ENCODE data around the gene EIPR1.

Gene EIPR1

DNA sequence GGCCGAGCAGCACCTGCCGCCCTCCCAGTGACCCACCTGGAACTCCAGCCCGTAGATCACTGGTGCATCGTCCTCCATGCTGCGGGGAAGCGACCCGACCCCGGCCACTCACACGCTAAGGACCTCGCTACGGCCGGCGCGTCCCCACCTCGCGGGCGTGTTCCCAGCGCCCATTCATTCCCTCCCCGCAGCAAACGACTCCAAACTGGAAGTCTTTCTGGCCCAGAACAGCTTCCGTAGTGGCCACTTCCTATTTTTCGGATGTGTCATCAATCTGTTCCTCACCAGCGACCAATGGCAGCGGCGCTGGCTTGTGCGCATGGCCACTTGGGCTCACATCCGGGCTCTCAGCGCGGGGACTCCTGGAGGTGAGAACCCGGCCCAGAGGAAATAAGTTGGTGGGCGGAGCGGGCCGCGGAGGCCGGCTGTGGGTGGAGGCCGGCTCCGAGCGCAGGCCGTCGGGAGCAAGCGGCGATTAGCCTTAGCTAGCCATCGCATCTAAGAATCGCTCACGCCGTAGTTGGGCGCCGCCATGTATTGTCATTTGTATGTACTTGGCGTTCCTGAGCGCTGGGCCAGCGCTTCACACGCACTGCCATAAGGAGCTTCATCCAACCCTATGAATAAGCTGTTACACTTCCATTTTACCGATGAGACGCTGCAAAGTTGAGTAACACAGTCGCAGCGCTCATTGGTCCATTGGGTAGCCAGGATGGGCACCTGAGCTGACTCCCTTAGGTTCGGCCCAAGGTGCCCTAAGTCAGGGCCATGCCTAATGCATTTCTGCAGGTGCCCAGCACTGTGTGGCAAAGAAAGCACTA is at the start of gene EIPR1:
Gene EIPR1, minus strand, starts transcription at position 207 of the 821 bp plus-strand sequence. Its CDS starts 129 bp downstream, at position 78.
- peak; percentile 97 for DNase-seq

DNA sequence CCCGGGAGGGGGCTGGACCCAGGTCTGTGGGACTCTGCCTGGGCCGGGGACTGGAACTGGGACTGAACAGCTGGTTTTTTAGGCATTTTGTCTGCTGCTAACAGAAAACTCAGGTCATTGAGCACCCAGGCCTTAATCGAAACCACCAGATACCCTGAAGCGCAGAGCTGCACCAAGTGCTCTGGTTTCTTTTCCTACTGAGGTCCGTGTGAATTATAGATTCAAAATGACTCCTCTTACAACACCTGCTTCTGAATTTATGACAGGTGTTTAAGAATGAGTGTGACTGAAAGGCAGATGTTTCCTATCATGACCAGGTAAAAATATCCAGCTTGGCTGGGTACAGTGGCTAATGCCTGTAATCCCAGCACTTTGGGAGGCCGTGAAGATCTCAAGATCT is 49.7 kb upstream of the EIPR1 start:
- DNase-seq: no peak

DNA sequence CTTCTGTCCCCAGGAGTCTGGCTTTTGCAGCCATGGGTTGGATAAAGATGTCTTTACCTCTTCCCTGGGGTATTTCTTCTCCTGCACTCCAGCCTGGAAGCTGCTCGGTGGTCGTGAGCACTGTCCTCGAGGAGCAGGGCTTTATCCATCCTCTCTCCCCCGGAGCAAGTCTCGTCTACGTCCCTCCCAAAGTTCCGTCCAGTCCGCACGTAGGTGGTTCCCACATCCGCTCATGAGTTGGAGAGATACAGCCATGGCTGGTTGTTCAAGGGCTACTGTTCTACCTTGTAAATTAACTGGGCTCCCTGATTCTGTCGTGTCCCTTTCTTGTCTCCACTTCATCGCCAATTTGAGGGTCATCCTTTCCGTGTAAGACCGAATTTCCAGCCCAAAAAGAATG is 49.0 kb upstream of the EIPR1 start:
- no peak for DNase-seq

DNA sequence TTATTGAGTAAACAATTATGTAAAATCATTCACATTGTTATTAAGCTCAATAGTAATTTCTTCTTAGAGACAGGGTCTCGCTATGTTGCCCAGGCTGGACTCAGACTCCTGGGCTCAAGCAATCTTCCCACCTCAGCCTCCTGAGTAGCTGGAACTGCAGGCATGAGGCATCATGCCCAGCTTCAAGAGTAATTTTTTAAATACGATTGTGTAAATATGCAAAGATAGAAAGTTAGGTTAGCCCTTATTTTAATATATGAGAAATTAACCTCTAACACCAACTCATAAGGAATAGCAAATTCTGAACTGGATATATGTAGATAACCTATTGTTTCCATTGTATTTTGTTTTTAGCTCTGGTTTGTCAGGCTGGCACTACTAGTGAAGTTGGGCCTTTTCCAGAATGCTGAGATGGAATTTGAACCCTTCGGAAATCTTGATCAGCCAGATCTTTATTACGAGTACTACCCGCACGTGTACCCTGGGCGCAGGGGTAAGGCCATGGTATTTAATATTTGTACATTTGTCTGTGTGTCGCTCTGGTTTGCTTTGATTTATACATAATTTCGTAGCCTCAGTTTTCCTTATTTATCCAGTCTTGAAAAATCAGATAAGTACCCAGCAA is 46.7 kb upstream of the EIPR1 start:
- DNase-seq: no peak

DNA sequence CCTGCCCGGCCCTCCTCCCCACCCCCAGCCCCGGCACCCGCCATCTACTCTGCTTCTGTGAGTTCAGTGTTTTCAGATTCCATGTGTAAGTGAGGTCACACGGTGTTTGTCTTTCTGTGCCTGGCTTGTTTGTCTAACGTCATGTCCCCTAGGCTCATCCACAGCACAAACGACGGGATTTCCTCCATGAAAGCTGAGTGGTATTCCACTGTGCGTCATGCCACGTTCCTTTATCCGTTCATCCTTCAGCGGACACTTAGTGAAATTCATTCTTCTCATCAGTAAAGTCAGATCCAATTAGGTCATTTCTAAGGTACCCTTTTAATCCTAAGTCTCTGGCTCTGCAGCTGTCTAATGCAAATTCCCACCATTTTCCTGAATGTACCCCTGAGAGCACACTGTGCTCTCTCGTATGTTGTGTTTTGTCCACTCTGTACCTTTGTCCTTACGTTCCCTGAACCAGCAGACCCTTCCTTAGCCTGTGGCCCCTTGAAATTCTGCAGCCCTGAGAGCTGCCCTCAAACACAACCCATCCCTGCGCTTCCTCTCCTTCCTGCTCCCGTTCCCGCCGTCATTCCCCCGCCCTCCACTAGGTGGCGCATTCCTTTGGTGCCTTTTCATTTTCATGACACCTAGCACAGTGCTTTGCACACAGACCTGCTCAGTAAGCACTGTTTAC is 46.0 kb upstream of the EIPR1 start:
- peak; percentile 3 for DNase-seq

DNA sequence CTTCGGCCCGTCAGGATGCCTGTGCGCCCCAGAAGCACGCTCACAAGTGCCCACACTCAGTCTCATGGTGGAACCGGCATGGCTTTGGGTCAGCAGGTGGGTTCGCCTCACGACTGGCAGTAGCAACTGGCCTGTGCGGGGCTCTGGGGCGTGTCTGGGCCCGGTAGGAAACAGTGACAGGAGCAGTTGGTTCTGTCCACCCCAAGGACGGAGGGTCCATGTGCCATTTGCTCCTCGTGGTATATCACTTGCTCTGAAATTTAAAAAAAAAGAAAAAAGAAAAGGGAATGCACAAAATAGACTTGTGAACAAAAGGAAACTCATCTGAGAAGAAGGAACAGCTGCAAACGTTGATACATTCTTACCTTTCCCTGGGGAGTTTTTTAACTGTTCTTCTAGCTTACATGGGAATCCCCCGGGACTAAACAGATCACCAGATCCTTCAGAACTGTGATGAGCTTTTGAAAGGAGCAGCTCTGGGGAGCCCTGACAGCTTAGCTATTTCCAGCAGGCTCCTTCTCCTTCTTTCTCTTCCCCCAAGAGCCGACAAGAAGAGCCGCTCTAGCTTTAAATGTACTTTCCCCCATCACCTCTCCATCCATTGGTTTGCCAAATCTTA is 44.7 kb upstream of the EIPR1 start:
- no peak for DNase-seq

DNA sequence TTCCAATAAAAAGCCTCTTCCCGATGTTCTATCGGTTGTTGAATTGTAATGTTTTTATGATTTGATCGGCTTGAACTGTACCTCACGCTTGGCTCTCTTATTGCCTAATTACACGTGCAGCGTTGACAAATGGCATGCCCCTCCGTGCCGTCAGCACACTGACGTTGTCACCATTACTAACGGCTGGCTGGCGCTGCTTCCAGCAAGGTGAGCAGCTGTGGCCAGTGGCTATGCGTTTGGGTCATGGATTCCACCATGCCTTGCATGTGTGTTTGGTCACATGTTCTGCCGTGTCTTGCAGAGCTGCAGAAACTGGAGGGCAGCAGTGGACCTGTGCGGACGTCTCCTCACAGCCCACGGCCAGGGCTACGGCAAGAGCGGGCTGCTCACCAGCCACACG is 44.0 kb upstream of the EIPR1 start:
- no peak for DNase-seq

DNA sequence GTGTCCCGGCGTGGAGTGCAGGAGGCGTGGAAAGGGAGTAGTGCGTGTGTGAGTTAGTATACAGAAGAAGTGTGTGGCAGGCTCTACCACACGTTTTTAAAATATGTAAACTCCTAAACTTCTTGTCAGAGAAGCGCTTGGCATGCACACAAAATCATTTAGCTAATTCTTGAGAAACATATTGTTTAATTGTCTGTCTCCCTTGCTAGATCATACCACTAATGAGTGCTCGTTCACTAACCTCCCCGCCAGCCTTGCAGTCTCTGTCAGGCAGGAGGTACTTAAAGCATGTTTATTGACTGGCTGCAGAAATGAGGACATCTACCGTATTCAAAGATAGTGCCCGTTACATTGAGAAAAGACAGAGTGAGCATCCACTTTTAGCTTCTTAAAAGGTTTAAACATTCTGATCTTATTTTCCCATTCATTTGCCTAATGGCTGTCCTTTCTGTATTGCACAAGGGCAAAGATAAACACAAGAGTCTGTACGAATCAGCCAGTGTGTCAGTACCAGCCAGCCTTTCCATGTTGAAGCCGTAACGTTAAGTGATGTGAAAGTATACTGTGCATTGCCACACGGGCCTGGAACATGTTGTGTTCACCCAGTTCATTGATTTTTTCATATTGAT is 43.3 kb upstream of the EIPR1 start:
- DNase-seq: no peak

DNA sequence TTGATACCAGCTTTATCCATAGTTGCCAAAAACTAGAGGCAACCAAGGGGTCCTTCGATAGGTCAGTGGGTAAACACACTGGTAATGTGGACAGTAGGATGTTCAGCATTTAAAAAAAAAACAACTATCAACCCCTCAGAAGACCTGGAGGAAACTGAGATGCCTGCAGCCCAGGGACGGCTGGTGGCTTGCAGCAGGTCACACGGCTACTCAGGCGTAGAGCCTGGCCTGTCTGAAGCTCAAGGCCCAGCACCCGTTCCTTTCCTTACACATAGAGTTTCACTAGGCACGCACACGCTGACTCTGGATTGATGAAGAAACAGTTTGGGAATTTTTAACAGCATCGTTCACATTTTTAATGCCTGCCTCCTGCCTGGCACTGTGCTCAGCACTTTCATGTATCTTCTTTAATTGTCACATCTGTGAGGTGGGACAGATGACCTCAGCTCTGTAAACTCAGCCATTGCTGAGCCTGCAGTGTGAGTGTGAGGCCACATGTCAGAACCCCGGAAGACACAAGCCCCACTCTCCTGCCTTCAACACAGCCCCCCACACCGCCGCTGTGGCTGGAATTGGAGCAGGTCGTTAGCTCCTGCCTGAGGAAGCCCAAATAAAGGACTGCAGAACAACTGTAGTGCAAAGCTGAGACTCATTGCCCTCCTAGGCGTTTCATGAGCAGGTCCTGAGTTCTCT is 42.6 kb upstream of the EIPR1 start:
- no peak for DNase-seq

DNA sequence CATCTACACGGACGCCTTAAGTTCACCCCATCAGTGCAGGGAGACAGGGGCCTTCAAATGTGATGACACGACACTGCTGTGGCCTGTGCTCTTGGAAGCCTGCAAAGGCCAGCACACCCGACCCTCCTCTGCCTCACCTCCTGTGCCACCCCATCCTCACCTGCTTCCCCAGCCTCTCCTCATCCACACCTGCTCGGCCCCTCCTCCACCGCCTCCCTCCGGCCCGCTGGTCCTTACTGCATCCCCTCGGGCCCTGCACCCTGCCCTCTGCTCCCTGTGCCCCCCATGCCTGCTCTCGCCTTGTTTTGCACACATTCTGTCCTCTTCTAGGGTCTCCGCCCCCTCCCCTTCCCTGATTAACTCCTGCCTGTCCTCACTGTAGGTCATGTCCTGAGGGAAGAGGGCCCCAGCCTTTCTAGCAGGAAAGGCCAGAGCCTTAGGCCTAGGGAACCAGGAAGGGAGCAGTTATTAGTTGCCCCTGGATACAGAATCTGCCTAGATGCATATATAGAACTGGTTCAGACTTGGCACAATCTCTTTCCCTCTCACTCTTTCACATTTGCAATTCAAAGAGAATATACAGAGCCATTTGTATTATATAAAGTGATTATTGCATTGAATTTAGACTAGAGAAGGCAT is 41.3 kb upstream of the EIPR1 start:
- no peak for DNase-seq

DNA sequence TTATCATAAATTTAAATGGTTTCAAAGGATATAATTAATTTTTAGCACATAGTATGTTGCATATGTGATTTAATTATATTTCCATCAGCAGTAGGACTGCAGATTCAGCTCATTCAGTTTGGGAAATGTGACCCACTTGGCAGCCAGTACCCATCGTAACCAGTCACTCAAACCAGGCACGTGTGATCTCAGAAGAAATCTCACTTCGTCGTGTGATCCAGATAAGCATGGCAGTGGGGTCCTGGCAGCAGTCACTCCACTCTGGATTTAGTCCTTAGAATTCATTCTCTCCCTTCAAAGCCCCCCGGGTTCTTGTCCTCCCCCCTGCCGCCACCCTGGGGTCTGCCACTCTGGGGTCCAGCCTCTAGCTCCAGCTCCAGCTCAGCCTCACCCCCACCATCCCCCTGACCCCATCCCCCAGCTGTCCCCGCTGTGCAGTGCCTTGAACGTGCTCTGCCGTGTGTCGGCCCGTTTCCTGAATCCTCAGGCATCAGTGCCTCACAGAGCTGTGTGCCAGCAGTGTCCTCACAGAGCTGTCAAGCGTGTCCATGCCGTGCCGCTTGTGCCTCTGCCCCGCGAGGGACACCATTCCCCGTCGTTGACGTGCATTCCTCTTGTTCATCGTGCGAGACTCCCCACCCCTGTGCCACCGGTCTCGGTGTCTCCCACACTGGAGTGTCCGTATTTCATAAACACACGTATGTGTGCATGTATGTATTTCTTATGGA is 36.7 kb upstream of the EIPR1 start:
- no peak for DNase-seq

DNA sequence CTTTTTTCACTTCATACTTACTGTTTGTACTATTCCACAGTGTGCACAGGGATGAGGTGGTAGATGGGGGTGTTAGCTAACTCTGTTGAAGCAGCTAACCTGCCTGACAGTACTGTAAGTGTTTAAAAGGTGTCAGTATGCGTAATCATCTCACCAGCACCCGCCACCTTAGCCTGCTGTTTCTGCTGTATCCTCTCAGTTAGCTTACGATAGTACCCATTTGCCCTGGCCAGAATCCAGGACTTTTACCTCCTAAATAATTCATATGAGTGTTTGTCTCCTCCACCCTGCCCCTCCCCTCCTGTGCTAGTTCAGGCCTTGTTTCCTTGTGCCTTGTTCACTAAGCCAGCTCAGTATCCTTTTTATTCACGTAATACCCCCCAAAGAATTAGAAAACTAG is 36.1 kb upstream of the EIPR1 start:
- no peak for DNase-seq

DNA sequence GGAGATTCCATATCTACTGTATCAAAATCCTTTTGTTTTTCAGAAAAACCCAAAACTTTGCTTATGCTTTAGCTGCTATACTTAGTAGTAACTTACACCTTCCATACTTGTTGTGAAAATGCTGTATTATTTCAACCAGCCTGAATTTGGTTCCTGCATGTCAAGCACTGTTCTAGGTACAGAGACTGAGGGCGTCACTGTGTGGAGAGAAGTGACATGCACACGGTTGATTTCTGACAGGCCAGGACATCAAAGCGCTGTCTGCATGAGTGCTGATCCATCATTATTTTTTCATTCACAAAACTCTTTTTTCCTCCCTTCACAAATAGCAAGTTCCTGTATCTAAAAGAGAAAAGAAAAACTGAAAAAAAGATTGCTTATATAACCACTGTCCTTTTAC is 33.5 kb upstream of the EIPR1 start:
- no peak for DNase-seq

DNA sequence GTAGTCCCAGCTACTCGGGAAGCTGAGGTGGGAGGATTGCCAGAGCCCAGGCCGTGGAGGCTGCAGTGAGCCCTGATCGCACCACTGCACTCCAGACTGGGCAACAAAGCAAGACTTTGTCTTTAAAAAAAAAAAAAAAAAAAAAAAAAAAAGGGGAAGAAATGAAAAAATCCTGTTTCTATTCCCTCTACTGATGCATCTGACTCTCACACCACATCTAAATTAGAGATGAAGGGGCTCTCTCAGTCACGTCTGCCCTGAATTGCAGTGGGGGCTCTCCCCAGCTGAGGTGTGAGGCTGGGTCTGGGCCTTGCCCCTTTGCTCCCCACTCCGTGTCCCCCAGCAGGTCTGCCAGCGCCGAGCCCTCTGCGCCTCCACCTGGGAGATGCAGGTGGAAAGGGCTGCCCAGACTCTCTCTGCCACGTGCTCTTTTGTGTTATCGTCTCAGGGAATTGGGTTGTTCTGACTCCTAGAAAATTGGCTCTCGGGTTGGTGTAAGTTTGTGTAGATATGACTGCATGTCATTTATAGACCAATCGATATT is 32.1 kb upstream of the EIPR1 start:
- DNase-seq: no peak

DNA sequence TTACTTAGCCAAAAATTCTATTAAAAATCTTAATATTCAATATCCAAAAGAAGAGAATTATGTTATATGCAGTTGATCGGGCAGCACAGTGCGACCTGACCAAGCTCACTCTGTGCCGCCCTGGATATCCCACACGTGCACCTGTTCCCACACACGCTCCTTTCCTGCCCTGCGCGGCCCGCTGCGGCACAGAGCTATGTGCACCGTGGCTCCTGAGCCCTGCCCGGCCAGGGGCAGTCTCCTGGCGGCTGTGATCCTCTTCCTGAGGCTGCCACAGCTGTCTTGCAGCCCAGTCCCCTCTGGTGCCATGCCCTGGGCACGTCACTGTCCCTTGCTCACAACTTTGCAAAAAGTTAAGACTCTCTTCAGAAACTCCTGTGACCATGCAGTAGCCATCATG is 31.2 kb upstream of the EIPR1 start:
- DNase-seq: no peak

DNA sequence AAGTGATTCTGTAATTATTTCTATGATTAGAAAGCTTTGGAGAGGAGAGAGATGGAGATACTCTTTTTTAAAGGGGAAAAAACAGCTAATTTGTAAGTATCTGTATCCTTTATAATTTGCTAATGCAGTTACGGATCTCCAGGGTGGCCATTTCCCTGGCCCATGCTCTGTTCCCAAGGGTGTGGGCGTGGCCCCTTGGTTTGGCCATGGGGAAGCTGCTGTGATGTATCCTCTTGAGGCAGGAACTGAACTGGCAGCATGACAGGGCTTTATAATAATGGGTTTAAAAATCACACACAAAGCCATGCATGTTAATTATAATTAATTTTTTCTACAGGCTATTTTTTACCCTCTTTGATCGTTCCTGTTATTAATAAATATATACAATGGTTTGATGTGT is 28.9 kb upstream of the EIPR1 start:
- no peak for DNase-seq

DNA sequence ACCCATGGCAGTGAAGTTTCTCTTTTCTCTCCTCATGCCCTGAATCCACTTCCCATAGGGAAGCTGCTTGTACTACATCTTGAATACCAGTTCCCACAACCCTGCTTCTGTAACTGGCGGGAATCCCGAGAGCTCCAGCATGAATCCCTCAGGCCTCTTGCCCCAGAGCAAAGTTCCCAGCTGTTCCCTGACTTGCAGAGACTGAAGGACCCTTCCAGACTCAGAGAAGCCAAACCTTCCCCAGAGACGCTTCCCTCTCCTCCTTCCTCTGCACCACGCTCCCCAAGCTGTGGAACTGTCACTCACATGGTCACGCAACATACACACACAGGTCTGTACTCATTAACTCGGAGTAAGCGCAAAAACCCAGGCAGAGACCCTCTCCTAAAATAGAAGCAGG is 28.3 kb upstream of the EIPR1 start:
- DNase-seq: no peak

DNA sequence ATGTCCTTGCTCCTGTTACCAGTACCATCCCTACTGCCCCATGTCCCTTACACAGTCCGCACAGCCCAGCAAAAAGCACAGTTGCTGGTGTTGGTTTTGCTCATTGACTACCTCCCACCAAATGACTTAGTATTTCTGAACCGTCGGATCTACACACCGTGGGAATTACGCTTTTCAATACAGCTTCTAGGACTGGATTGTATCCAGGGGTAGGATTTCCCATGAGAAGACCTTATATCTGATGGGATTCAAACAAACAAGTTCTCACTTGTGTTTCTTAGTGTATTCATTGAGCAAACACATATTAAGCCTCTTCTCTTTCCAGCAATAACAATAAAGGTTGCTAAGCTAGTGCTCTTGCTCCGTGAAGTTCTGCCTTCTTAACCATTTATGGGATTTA is 27.7 kb upstream of the EIPR1 start:
- DNase-seq: no peak

DNA sequence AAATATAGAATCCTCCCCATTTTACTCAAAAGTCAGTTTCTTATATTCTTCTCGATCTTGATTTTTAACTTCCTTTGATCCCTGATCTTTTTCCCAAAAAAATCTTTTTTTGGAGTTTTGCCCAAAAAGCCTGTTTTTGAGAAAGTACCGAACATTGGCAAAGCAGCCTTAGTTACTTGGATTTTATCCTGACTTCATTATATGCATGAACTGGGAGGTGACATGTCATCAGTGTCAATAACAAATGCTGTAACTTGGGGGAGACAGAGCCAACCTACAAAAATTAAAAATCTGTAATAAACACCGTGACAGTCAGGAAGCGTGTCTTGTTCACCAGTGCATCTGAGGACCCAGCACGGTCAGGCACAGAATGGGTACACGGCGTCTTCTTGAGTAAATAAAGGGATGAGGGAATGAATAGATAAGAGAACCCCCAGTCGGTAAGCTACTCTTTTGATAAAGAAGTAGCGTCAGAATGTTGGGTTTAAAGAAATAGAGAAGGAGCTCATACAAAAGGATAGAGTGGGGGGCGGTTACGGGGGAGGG is 26.8 kb upstream of the EIPR1 start:
- DNase-seq: no peak

DNA sequence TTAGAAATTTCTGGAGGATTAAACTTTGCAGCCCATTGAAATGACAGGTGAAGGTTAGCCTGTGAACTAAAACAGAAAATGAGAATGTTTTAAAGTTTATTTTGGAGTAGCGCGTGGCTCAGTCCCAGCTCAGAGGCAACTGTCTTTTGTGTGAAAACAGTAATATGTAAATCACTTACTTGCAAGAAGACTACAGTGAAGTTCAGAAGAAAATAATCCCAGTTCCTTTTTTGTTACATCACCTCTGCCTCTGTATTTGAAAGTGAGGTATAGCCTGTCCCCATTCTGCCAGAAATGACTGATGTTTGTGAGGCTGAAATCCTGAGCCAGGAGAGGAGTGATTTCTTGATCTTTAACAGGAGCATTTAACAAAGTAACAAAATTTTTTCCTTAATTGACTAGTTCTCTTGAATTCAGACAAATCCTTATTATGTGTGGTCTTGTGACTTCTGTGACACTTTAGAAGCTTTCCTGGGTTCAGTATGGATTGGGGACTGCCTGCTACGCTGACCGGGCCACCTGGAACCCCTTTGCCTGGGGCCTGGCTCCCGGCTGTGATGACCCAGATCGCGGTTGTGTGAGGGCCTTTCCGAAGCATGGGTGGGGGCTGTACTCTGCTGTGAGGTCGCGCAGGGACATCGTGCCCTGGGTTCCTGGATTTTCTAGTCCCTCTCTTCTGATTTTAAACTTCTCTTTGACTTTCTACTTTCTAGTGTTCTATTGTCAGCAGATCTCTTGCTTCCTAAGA is 26.1 kb upstream of the EIPR1 start:
- no peak for DNase-seq

Data from NCI-H2227 treated with DMSO at 0.1 percent for 48 hours (cell line).